H1 (cell line): ENCODE measurements around the gene CIAO3.

Experiments used
- RFX5 ChIP-seq: IDR thresholded peaks from 2 replicates; pipeline ENCODE4 v1.6.1; 2011; ENCODE audit warnings: low read depth, low read length, improper control_type of control experiment, borderline replicate concordance
- SIN3A ChIP-seq, 2 experiments: IDR thresholded peaks in 1 of 2; conservative IDR thresholded peaks in 1 of 2; 2 replicates each; pipeline ENCODE4 v1.6.1; 2011 to 2012; ENCODE audit warnings: low read length in 2 of 2, improper control_type of control experiment in 1 of 2, low read depth in 1 of 2, mild to moderate bottlenecking in 1 of 2
- TEAD4 ChIP-seq: IDR thresholded peaks from 2 replicates; pipeline ENCODE4 v1.6.1; 2012; ENCODE audit warnings: low read depth, low read length, inconsistent platforms, mixed read lengths
- TF ChIP-seq, protein P1 (sequence below), 3 experiments: IDR thresholded peaks; 1 replicate in 2 of 3; 2 replicates in 1 of 3; pipeline versions ENCODE4 v1.5.1 to v1.6.1; 2011; ENCODE audit warnings: low read length in 3 of 3, mild to moderate bottlenecking in 3 of 3, inconsistent platforms in 2 of 3, low read depth in 1 of 3, moderate library complexity in 1 of 3; ENCODE audit not compliant: insufficient read depth in 1 of 3; ENCODE audit errors: control extremely low read depth in 1 of 3

DNA sequence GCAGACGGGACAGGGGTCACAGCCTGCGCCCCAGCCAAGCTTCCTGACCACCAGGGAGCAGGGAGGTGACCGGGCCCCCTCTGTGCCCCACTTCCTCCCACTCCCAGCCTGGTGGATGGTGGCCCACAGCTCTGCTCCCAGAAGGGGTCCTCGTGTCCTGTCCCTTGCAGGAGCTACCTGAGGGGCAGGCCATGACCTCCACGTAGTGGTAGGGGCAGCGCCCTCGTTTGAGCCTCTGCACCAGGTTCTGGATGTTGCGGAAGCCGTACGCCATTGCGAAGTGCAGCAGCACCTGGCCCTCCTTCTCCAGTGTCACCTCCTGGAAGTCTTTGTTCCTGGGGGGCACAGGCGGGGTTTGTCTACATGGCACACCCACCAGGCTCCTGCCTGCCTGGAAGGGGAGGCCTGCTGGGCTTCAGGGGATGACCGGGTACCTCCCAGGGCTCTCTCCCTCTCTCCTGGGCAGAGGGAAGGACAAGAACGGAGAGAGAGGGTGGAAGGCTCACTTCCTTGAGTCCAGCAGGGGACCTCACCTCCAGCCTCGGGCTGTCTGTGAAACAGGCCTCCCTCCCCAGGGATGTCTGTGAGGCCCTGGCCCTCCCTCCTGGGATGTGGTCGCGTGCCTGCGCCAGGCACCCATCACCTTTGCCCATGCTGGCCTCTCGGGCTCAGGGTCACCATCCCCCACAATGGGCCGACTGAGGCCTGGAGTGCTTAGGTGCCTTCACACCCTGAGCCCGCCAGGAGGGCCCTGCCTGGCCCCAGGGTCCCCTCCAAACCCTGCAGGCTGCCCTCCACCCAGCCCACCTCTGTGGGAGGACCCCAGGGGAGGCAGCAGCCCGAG is 9.9 kb downstream of the CIAO3 start:
- TF ChIP-seq, protein P1, sequence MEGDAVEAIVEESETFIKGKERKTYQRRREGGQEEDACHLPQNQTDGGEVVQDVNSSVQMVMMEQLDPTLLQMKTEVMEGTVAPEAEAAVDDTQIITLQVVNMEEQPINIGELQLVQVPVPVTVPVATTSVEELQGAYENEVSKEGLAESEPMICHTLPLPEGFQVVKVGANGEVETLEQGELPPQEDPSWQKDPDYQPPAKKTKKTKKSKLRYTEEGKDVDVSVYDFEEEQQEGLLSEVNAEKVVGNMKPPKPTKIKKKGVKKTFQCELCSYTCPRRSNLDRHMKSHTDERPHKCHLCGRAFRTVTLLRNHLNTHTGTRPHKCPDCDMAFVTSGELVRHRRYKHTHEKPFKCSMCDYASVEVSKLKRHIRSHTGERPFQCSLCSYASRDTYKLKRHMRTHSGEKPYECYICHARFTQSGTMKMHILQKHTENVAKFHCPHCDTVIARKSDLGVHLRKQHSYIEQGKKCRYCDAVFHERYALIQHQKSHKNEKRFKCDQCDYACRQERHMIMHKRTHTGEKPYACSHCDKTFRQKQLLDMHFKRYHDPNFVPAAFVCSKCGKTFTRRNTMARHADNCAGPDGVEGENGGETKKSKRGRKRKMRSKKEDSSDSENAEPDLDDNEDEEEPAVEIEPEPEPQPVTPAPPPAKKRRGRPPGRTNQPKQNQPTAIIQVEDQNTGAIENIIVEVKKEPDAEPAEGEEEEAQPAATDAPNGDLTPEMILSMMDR (IDR thresholded peaks at IDR 0.05; ENCODE audit: control extremely low read depth in 1 of 3, insufficient read depth in 1 of 3, low read depth in 1 of 3, low read length in 3 of 3) = no peak
- no peak for TF ChIP-seq RFX5
- no peak for TF ChIP-seq TEAD4
- TF ChIP-seq SIN3A (conservative IDR thresholded peaks at IDR 0.05 in 1 of 2, IDR thresholded peaks at IDR 0.05 in 1 of 2; ENCODE audit: low read depth in 1 of 2, low read length in 2 of 2) = no peak
